ENCODE data around the gene PSMC6.
"Not testable (repeated sequence)": the region's sequence is repeated elsewhere in the genome, so short reads cannot be mapped to it uniquely, and the experiment has no call there.

PSMC6 gene

GRCh38 chr14:52723514-52724359 lies 16.7 kb downstream of the PSMC6 start:
- no peaks in the 10 kb centered on the region for H3K4me1 ChIP-seq (ENCODE audit: control insufficient read depth, insufficient read depth, low read length)
- H3K9ac ChIP-seq (ENCODE audit: low read length): no peak overlapping the region
- DNase-seq (ENCODE audit: low read depth): no peak
- H3K9me3 ChIP-seq (ENCODE audit: control insufficient read depth, low read length): no peaks in the 10 kb centered on the region
- H3K27me3 ChIP-seq (replicated peaks; ENCODE audit: control insufficient read depth, insufficient read depth, low read length): no peaks in the 10 kb centered on the region
- H3K4me3 ChIP-seq (ENCODE audit: low read length): no peak overlapping the region
- peaks cover 95% of the 10 kb centered on the region for H3K36me3 ChIP-seq (ENCODE audit: control insufficient read depth, insufficient read depth, low read length, severe bottlenecking)

- Histone ChIP-seq H3K4me1 (ENCODE audit: control insufficient read depth, insufficient read depth, low read length) (no peaks in the 10 kb centered on the region), H3K36me3 (ENCODE audit: control insufficient read depth, insufficient read depth, low read length, severe bottlenecking) (peaks cover 95% of the 10 kb centered on the region)
Observed at GRCh38 chr14:52724360-52724644, 17.3 kb downstream of the PSMC6 start.

GRCh38 chr14:52727509-52727908 lies 20.5 kb downstream of the PSMC6 start:
- Histone ChIP-seq H3K4me1 (ENCODE audit: control insufficient read depth, insufficient read depth, low read length) (peaks cover 11% of the 10 kb centered on the region), H3K36me3 (ENCODE audit: control insufficient read depth, insufficient read depth, low read length, severe bottlenecking) (peaks cover 65% of the 10 kb centered on the region)
- H3K9me3 ChIP-seq (ENCODE audit: control insufficient read depth, low read length); H3K9ac ChIP-seq (ENCODE audit: low read length); H3K4me3 ChIP-seq (ENCODE audit: low read length); DNase-seq (ENCODE audit: low read depth); H3K27me3 ChIP-seq (replicated peaks; ENCODE audit: control insufficient read depth, insufficient read depth, low read length): not testable (repeated sequence)

More at GRCh38 chr14:52724360-52724644, 17.3 kb downstream of the PSMC6 start:
- H3K9ac ChIP-seq (ENCODE audit: low read length): no peak overlapping the region
- no peaks in the 10 kb centered on the region for H3K9me3 ChIP-seq (ENCODE audit: control insufficient read depth, low read length)
- H3K27me3 ChIP-seq (replicated peaks; ENCODE audit: control insufficient read depth, insufficient read depth, low read length): no peaks in the 10 kb centered on the region
- no peak overlapping the region for H3K4me3 ChIP-seq (ENCODE audit: low read length)
- DNase-seq (ENCODE audit: low read depth): no peak

GRCh38 chr14:52729035-52729434 lies 22.0 kb downstream of the PSMC6 start:
- not testable (repeated sequence) for H3K4me3 ChIP-seq (ENCODE audit: low read length); DNase-seq (ENCODE audit: low read depth); H3K9me3 ChIP-seq (ENCODE audit: control insufficient read depth, low read length); H3K27me3 ChIP-seq (replicated peaks; ENCODE audit: control insufficient read depth, insufficient read depth, low read length); H3K9ac ChIP-seq (ENCODE audit: low read length)
- Histone ChIP-seq H3K4me1 (ENCODE audit: control insufficient read depth, insufficient read depth, low read length) (peaks cover 11% of the 10 kb centered on the region), H3K36me3 (ENCODE audit: control insufficient read depth, insufficient read depth, low read length, severe bottlenecking) (peaks cover 58% of the 10 kb centered on the region)

GRCh38 chr14:52729585-52729924 lies 22.6 kb downstream of the PSMC6 start:
- Histone ChIP-seq H3K36me3 (ENCODE audit: control insufficient read depth, insufficient read depth, low read length, severe bottlenecking) (peaks cover 53% of the 10 kb centered on the region), H3K9me3 (ENCODE audit: control insufficient read depth, low read length) (no peaks in the 10 kb centered on the region), H3K9ac (ENCODE audit: low read length) (peak overlapping the region; percentile 14), H3K4me1 (ENCODE audit: control insufficient read depth, insufficient read depth, low read length) (peaks cover 11% of the 10 kb centered on the region), H3K4me3 (ENCODE audit: low read length) (peak overlapping the region; percentile 79), H3K27me3 (replicated peaks; ENCODE audit: control insufficient read depth, insufficient read depth, low read length) (no peaks in the 10 kb centered on the region)
- no peak for DNase-seq (ENCODE audit: low read depth)

GRCh38 chr14:52729925-52730708 lies 23.1 kb downstream of the PSMC6 start, which contains the start of gene STYX:
Gene STYX, plus strand, starts transcription at chr14:52730166. Its CDS starts 309 bp downstream, at chr14:52730475.
- H3K9me3 ChIP-seq (ENCODE audit: control insufficient read depth, low read length): no peaks in the 10 kb centered on the region
- H3K4me1 ChIP-seq (ENCODE audit: control insufficient read depth, insufficient read depth, low read length): peaks cover 11% of the 10 kb centered on the region
- peaks cover 47% of the 10 kb centered on the region for H3K36me3 ChIP-seq (ENCODE audit: control insufficient read depth, insufficient read depth, low read length, severe bottlenecking)
- no peaks in the 10 kb centered on the region for H3K27me3 ChIP-seq (replicated peaks; ENCODE audit: control insufficient read depth, insufficient read depth, low read length)
- H3K4me3 ChIP-seq (ENCODE audit: low read length): peak within 1 kb of the TSS; percentile 100
- H3K9ac ChIP-seq (ENCODE audit: low read length): peak within 1 kb of the TSS; percentile 98
- peak; percentile 99 for DNase-seq (ENCODE audit: low read depth)

- H3K27me3 ChIP-seq (replicated peaks; ENCODE audit: control insufficient read depth, insufficient read depth, low read length): no peaks in the 10 kb centered on the region
- peak overlapping the region; percentile 100 for H3K4me3 ChIP-seq (ENCODE audit: low read length)
- H3K9ac ChIP-seq (ENCODE audit: low read length): peak overlapping the region; percentile 98
- H3K36me3 ChIP-seq (ENCODE audit: control insufficient read depth, insufficient read depth, low read length, severe bottlenecking): peaks cover 41% of the 10 kb centered on the region
- peaks cover 12% of the 10 kb centered on the region for H3K4me1 ChIP-seq (ENCODE audit: control insufficient read depth, insufficient read depth, low read length)
- no peak for DNase-seq (ENCODE audit: low read depth)
- no peaks in the 10 kb centered on the region for H3K9me3 ChIP-seq (ENCODE audit: control insufficient read depth, low read length)
Observed at GRCh38 chr14:52730709-52731111, 23.7 kb downstream of the PSMC6 start.

- Histone ChIP-seq H3K36me3 (ENCODE audit: control insufficient read depth, insufficient read depth, low read length, severe bottlenecking) (peaks cover 18% of the 10 kb centered on the region), H3K4me3 (ENCODE audit: low read length) (no peak overlapping the region), H3K27me3 (replicated peaks; ENCODE audit: control insufficient read depth, insufficient read depth, low read length) (no peaks in the 10 kb centered on the region), H3K9me3 (ENCODE audit: control insufficient read depth, low read length) (no peaks in the 10 kb centered on the region), H3K9ac (ENCODE audit: low read length) (no peak overlapping the region), H3K4me1 (ENCODE audit: control insufficient read depth, insufficient read depth, low read length) (peaks cover 16% of the 10 kb centered on the region)
- no peak for DNase-seq (ENCODE audit: low read depth)
Observed at GRCh38 chr14:52733824-52734223, 26.8 kb downstream of the PSMC6 start.

- peaks cover 20% of the 10 kb centered on the region for H3K36me3 ChIP-seq (ENCODE audit: control insufficient read depth, insufficient read depth, low read length, severe bottlenecking)
- DNase-seq (ENCODE audit: low read depth): no peak
- no peak overlapping the region for H3K9ac ChIP-seq (ENCODE audit: low read length)
- no peak overlapping the region for H3K4me3 ChIP-seq (ENCODE audit: low read length)
- H3K4me1 ChIP-seq (ENCODE audit: control insufficient read depth, insufficient read depth, low read length): peaks cover 11% of the 10 kb centered on the region
- no peaks in the 10 kb centered on the region for H3K9me3 ChIP-seq (ENCODE audit: control insufficient read depth, low read length)
- no peaks in the 10 kb centered on the region for H3K27me3 ChIP-seq (replicated peaks; ENCODE audit: control insufficient read depth, insufficient read depth, low read length)
Observed at GRCh38 chr14:52735921-52736489, 29.0 kb downstream of the PSMC6 start.

- no peaks in the 10 kb centered on the region for H3K27me3 ChIP-seq (replicated peaks; ENCODE audit: control insufficient read depth, insufficient read depth, low read length)
- peaks cover 12% of the 10 kb centered on the region for H3K4me1 ChIP-seq (ENCODE audit: control insufficient read depth, insufficient read depth, low read length)
- no peak overlapping the region for H3K4me3 ChIP-seq (ENCODE audit: low read length)
- DNase-seq (ENCODE audit: low read depth): no peak
- no peak overlapping the region for H3K9ac ChIP-seq (ENCODE audit: low read length)
- peaks cover 14% of the 10 kb centered on the region for H3K36me3 ChIP-seq (ENCODE audit: control insufficient read depth, insufficient read depth, low read length, severe bottlenecking)
- H3K9me3 ChIP-seq (ENCODE audit: control insufficient read depth, low read length): no peaks in the 10 kb centered on the region
Observed at GRCh38 chr14:52738409-52738808, 31.4 kb downstream of the PSMC6 start.

GRCh38 chr14:52740751-52741150 lies 33.8 kb downstream of the PSMC6 start:
- no peak for DNase-seq (ENCODE audit: low read depth)
- Histone ChIP-seq H3K4me1 (ENCODE audit: control insufficient read depth, insufficient read depth, low read length) (peaks cover 15% of the 10 kb centered on the region), H3K27me3 (replicated peaks; ENCODE audit: control insufficient read depth, insufficient read depth, low read length) (no peaks in the 10 kb centered on the region), H3K4me3 (ENCODE audit: low read length) (no peak overlapping the region), H3K9ac (ENCODE audit: low read length) (no peak overlapping the region), H3K36me3 (ENCODE audit: control insufficient read depth, insufficient read depth, low read length, severe bottlenecking) (peaks cover 18% of the 10 kb centered on the region), H3K9me3 (ENCODE audit: control insufficient read depth, low read length) (no peaks in the 10 kb centered on the region)
